Activated CD4-positive, alpha-beta T cell treated with anti-CD3 and anti-CD28 coated beads for 36 hours (primary cell): ENCODE results near the gene TCF3. TPM values are rescaled to one million over a fixed set of nuclear protein-coding genes. Genes with fewer than 3 reads are reported as not detected.

Source experiments
- ATAC-seq: fragments of 200-7000 bp; cut with Tn5 transposase; one replicate; pipeline ENCODE4 v1.10.0; 2021; ENCODE audit warnings: mild to moderate bottlenecking, moderate library complexity
- CTCF ChIA-PET: fragments of 350-600 bp; sonication (Branson Sonifier 250); formaldehyde crosslinking; loops from one replicate; lab custom pipeline; 2021; ENCODE audit warnings: antibody characterized with exemption; lab: Charles Lee
- POLR2A ChIA-PET: fragments of 350-600 bp; sonication (Branson Sonifier 250); formaldehyde crosslinking; loops from one replicate; lab custom pipeline; 2021; ENCODE audit warnings: antibody characterized with exemption, inconsistent platforms; lab: Charles Lee
- DNase-seq: peaks from one replicate; pipeline ENCODE4 v3.0.0-alpha.2; 2020
- H3K27ac Mint-ChIP-seq: one replicate; pipeline ENCODE4 v1.8.0; 2021; ENCODE audit warnings: mixed read lengths
- H3K27me3 Mint-ChIP-seq: one replicate; pipeline ENCODE4 v1.8.0; 2021; ENCODE audit warnings: mixed read lengths
- H3K36me3 Mint-ChIP-seq: one replicate; pipeline ENCODE4 v1.8.0; 2021; ENCODE audit warnings: low read depth, mixed read lengths
- H3K4me1 Mint-ChIP-seq: one replicate; pipeline ENCODE4 v1.8.0; 2021; ENCODE audit warnings: mixed read lengths
- H3K4me3 Mint-ChIP-seq: one replicate; pipeline ENCODE4 v1.8.0; 2021; ENCODE audit warnings: mild to moderate bottlenecking, moderate library complexity, mixed read lengths
- H3K9me3 Mint-ChIP-seq: one replicate; pipeline ENCODE4 v1.8.0; 2021; ENCODE audit warnings: low read depth, mixed read lengths
- intact Hi-C, 2 experiments: fragments of 100-400 bp; cut with DNase I in 1 of 2; cut with micrococcal nuclease in 1 of 2; formaldehyde crosslinking; loops; one replicate each; pipeline versions ENCODE4 v1.14.2 to v1.15.1; 2022 to 2024; cut with DNase I, micrococcal nuclease
- total RNA-seq, 2 experiments: library from RNA; stranded (reverse); gene quantifications; one replicate each; pipeline ENCODE4 v1.2.3, GENCODE V29; 2021

TCF3 gene
- total RNA-seq, 2 experiments from 2014 or later: 115 to 133 TPM

GRCh38 chr19:1658150-1659083, 6.0 kb upstream of the TCF3 start:
- ChIA-PET POLR2A (no interaction called here), CTCF (interaction anchor here (1.7 kb wide), 1 partner anchor 14 kb away, joined by 7 read pairs; no protein-coding TSS in a partner anchor)
- Mint-ChIP-seq H3K4me3 (no peak overlapping the region), H3K36me3 (no peaks in the 10 kb centered on the region), H3K4me1 (peaks cover 5% of the 10 kb centered on the region), H3K9me3 (no peaks in the 10 kb centered on the region), H3K27ac (no peak overlapping the region), H3K27me3 (no peaks in the 10 kb centered on the region)
- intact Hi-C loops: no loop called here
- DNase-seq (no peak), ATAC-seq (no peak)

- ChIA-PET POLR2A (no interaction called here), CTCF (no interaction called here)
- DNase-seq: no peak
- Mint-ChIP-seq H3K4me1 (peaks cover 9% of the 10 kb centered on the region), H3K4me3 (no peak overlapping the region), H3K36me3 (no peaks in the 10 kb centered on the region), H3K9me3 (no peaks in the 10 kb centered on the region), H3K27ac (no peak overlapping the region), H3K27me3 (no peaks in the 10 kb centered on the region)
- no peak for ATAC-seq
- intact Hi-C loops: no loop called here
Observed at GRCh38 chr19:1657746-1658145, 5.3 kb upstream of the TCF3 start.

GRCh38 chr19:1656988-1657536, 4.6 kb upstream of the TCF3 start:
- H3K4me3 Mint-ChIP-seq: no peak overlapping the region
- intact Hi-C loops: no loop called here
- H3K9me3 Mint-ChIP-seq: no peaks in the 10 kb centered on the region
- ChIA-PET CTCF (no interaction called here), POLR2A (no interaction called here)
- peaks cover 9% of the 10 kb centered on the region for H3K4me1 Mint-ChIP-seq
- no peak overlapping the region for H3K27ac Mint-ChIP-seq
- ATAC-seq (no peak), DNase-seq (no peak)
- no peaks in the 10 kb centered on the region for H3K27me3 Mint-ChIP-seq
- no peaks in the 10 kb centered on the region for H3K36me3 Mint-ChIP-seq

GRCh38 chr19:1655987-1656608, 3.7 kb upstream of the TCF3 start:
- POLR2A ChIA-PET: no interaction called here

DNA sequence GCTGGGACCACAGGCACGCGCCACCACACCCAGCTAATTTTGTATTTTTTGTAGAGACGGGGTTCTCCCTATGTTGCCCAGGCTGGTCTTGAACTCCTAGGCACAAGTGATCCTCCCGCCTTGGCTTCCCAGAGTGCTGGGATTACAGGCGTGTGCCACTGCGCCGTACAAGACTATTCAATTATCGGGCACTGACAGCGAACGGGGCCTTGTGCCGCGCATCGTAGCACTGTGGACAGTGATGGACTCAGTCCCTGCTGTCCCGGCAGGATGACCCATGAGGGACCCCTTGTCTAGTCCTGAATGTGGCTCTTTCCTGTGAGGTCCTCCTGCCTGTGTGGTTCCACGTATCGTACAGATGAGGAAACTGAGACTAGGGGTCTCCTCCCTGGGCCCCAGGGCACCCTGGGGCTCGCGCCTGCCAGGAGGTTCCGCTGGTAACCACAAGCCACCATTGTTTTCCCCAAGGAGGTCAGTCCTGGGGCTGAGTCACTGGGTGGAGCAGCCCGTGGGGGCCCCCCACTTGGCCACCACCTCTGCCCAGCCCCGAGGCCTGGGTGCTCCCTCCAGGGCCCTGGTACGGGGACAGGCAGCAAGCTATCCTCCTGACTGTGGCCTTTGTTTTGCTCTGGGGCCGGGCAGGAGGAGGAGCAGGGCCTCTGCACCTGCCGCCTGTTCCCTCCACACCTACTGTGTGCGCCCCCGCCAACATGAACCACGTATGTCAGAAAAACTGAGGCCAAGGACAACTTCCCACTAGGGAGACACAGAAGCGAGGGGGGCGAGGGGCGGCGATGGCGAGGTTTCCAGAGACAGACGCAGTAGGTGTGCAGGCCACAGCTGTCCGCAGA, 2.9 kb upstream of the TCF3 start:
- CTCF ChIA-PET: no interaction called here
- Mint-ChIP-seq H3K4me1 (peaks cover 13% of the 10 kb centered on the region), H3K27me3 (no peaks in the 10 kb centered on the region), H3K36me3 (peaks cover 4% of the 10 kb centered on the region), H3K27ac (no peak overlapping the region), H3K4me3 (no peak overlapping the region), H3K9me3 (no peaks in the 10 kb centered on the region)
- ATAC-seq (no peak), DNase-seq (no peak)
- intact Hi-C loops: no loop called here
- POLR2A ChIA-PET: no interaction called here

More at GRCh38 chr19:1655987-1656608, 3.7 kb upstream of the TCF3 start:
- CTCF ChIA-PET: no interaction called here
- H3K4me3 Mint-ChIP-seq: no peak overlapping the region
- no peaks in the 10 kb centered on the region for H3K9me3 Mint-ChIP-seq
- no peak for ATAC-seq
- intact Hi-C loops: no loop called here
- no peak overlapping the region for H3K27ac Mint-ChIP-seq
- no peaks in the 10 kb centered on the region for H3K27me3 Mint-ChIP-seq
- H3K4me1 Mint-ChIP-seq: peaks cover 10% of the 10 kb centered on the region
- DNase-seq: no peak
- H3K36me3 Mint-ChIP-seq: no peaks in the 10 kb centered on the region

DNA sequence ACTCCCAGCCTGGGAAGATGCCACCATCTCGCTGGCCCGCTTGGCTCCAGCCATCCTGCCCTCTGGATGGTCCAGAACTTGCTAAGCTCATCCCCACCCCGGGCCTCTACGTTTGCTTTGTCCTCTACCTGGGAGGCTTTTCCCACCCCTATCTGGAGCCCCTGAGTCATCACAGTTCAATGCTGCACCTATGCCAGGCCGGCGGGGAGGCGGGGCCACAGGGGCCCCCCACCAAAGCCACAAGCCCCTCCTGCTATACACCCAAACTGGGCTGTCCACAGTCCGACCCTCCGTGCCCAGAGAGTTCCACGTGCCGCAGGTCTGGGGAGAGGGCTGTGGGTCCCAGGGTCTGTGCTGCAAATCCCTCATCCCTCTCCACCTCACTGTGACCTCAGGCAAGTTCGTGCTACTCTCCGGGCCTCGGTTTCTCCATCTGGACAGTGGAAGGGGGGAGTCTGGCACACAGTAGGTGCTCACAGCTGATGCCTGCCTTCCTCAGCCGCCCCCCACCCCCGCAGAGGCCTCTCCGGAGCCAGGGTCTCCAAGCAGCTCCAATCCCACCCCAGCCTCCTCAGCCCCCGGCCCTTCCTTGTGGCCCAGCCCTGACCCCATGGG, 1.9 kb upstream of the TCF3 start:
- ChIA-PET CTCF (interaction anchor here (1.3 kb wide), 1 partner anchor 108 kb away, joined by 3 read pairs; no protein-coding TSS in a partner anchor), POLR2A (interaction anchor here (0.6 kb wide), 1 partner anchor 48 kb away, joined by 10 read pairs; no protein-coding TSS in a partner anchor)
- H3K9me3 Mint-ChIP-seq: no peaks in the 10 kb centered on the region
- intact Hi-C loops: loop anchor here (5.0 kb wide), 2 partner anchors 62 to 972 kb away; partner anchors contain the start of gene MBD3 (in 1 of the 2)
- peaks cover 9% of the 10 kb centered on the region for H3K36me3 Mint-ChIP-seq
- H3K4me1 Mint-ChIP-seq: peaks cover 23% of the 10 kb centered on the region
- H3K27me3 Mint-ChIP-seq: no peaks in the 10 kb centered on the region
- DNase-seq (no peak), ATAC-seq (no peak)
- peak overlapping the region; percentile 74 for H3K4me3 Mint-ChIP-seq
- H3K27ac Mint-ChIP-seq: peak overlapping the region; percentile 19

GRCh38 chr19:1653300-1653628, 849 bp upstream of the TCF3 start:
- Mint-ChIP-seq H3K36me3 (peaks cover 14% of the 10 kb centered on the region), H3K9me3 (no peaks in the 10 kb centered on the region), H3K27ac (peak overlapping the region; percentile 89), H3K4me3 (peak overlapping the region; percentile 74), H3K27me3 (no peaks in the 10 kb centered on the region), H3K4me1 (peaks cover 32% of the 10 kb centered on the region)
- intact Hi-C loops: loop anchor here (1.0 to 5.0 kb wide), 11 partner anchors 19 to 971 kb away; partner anchors contain the start of genes MBD3 (in 1 of the 2), MEX3D (in 1 of the 2), NDUFS7 (in 1 of the 2) and PCSK4 (in 1 of the 2)
- DNase-seq: no peak
- no peak for ATAC-seq
- ChIA-PET CTCF (interaction anchor here (1.2 to 1.3 kb wide), 2 partner anchors 19 to 107 kb away, joined by 3 to 6 read pairs; no protein-coding TSS in a partner anchor), POLR2A (interaction anchor here (0.7 kb wide), 1 partner anchor 62 kb away, joined by 7 read pairs; no protein-coding TSS in a partner anchor)

- Mint-ChIP-seq H3K36me3 (peaks cover 14% of the 10 kb centered on the region), H3K4me3 (peak overlapping the region; percentile 88), H3K27ac (peak overlapping the region; percentile 91), H3K4me1 (peaks cover 32% of the 10 kb centered on the region), H3K9me3 (no peaks in the 10 kb centered on the region), H3K27me3 (no peaks in the 10 kb centered on the region)
- DNase-seq (peak; percentile 73), ATAC-seq (no peak)
- intact Hi-C loops: loop anchor here (1.0 to 5.0 kb wide), 11 partner anchors 46 to 969 kb away; partner anchors contain the start of genes MBD3 (in 2 of the 2), ATP8B3 (in 1 of the 2), C19orf25 (in 1 of the 2) and DAZAP1 (in 1 of the 2)
- ChIA-PET CTCF (interaction anchor here (0.6 to 1.2 kb wide), 4 partner anchors 10 to 42 kb away, joined by 3 to 6 read pairs (median 3); no protein-coding TSS in a partner anchor), POLR2A (interaction anchor here (0.6 to 1.2 kb wide), 3 partner anchors 58 to 257 kb away, joined by 3 to 5 read pairs (median 4); partner anchors contain the start of gene MBD3)
Observed at GRCh38 chr19:1651568-1652291, 685 bp downstream of the TCF3 start.

GRCh38 chr19:1650650-1651567, 1.5 kb downstream of the TCF3 start:
- Mint-ChIP-seq H3K36me3 (peaks cover 14% of the 10 kb centered on the region), H3K27me3 (no peaks in the 10 kb centered on the region), H3K9me3 (no peaks in the 10 kb centered on the region), H3K27ac (peak overlapping the region; percentile 91), H3K4me3 (peak overlapping the region; percentile 88), H3K4me1 (peaks cover 32% of the 10 kb centered on the region)
- no peak for ATAC-seq
- ChIA-PET CTCF (interaction anchor here (0.6 to 1.1 kb wide), 4 partner anchors 9 to 41 kb away, joined by 3 to 4 read pairs (median 3); no protein-coding TSS in a partner anchor), POLR2A (interaction anchor here (0.6 to 1.2 kb wide), 4 partner anchors 41 to 258 kb away, joined by 3 to 5 read pairs (median 4); partner anchors contain the start of gene MBD3)
- intact Hi-C loops: loop anchor here (1.0 to 5.0 kb wide), 3 partner anchors 59 to 969 kb away; partner anchors contain the start of genes DAZAP1 (in 1 of the 2) and MBD3 (in 1 of the 2)
- peak; percentile 74 for DNase-seq
